Endometrial microvascular endothelial cells (primary cell): ENCODE measurements around the gene DNMT1. TPM values are rescaled to one million over a fixed set of nuclear protein-coding genes. Genes with fewer than 3 reads are reported as not detected.

ENCODE experiments used
- in situ Hi-C: cut with HindIII; loops from 2 replicates; pipeline ENCODE4 v1.10.0; 2017; ENCODE audit warnings: low sequenced_read_pairs, low pct_unique_long_range_greater_than_20kb; ENCODE audit errors: inconsistent ontology term
- total RNA-seq: library from RNA; depleted of rRNA; stranded (reverse); fragments of >200 nt; gene quantifications from one replicate; pipeline ENCODE4 v1.2.3, GENCODE V29; 2015; ENCODE audit errors: inconsistent ontology term

Gene DNMT1
- total RNA-seq, 1 donor from 2014 or later = 134 TPM

GRCh38 chr19:10087296-10088061 is 107.3 kb downstream of the DNMT1 start:
- in situ Hi-C loops = no loop called here

GRCh38 chr19:10086591-10087192 is 108.1 kb downstream of the DNMT1 start:
- in situ Hi-C loops = no loop called here

- in situ Hi-C loops = no loop called here
These were observed 108.8 kb downstream of the DNMT1 start, which contains the start of gene SHFL for GRCh38 chr19:10085641-10086590. Gene SHFL (plus strand): TSS chr19:10086317. CDS start chr19:10086428, 111 bp downstream.

GRCh38 chr19:10084803-10085202 is 110.0 kb downstream of the DNMT1 start:
- in situ Hi-C loops = no loop called here

GRCh38 chr19:10083911-10084310 is 110.8 kb downstream of the DNMT1 start:
- in situ Hi-C loops = no loop called here

Other genes starting within 250 kb of the DNMT1 start
- 0.28 TPM for gene COL5A3, start 184.4 kb downstream of the DNMT1 start, total RNA-seq
- gene RDH8, start 181.5 kb downstream of the DNMT1 start, total RNA-seq = not detected
- gene SHFL, start 108.6 kb downstream of the DNMT1 start, total RNA-seq = 22.1 TPM
- 0.09 TPM for gene ANGPTL6, start 92.3 kb downstream of the DNMT1 start, total RNA-seq
- 55.2 TPM for gene PPAN, start 88.6 kb downstream of the DNMT1 start, total RNA-seq
- gene P2RY11, start 83.3 kb downstream of the DNMT1 start, total RNA-seq = not detected
- gene EIF3G, start 75.1 kb downstream of the DNMT1 start, total RNA-seq = 277 TPM
- 1.7 TPM for gene S1PR2, start 36.4 kb upstream of the DNMT1 start, total RNA-seq
- gene MRPL4, start 57.3 kb upstream of the DNMT1 start, total RNA-seq = 117 TPM
- gene ICAM1, start 76.2 kb upstream of the DNMT1 start, total RNA-seq = 87.4 TPM
- 2.1 TPM for gene ICAM4, start 92.0 kb upstream of the DNMT1 start, total RNA-seq
- gene ICAM5, start 95.0 kb upstream of the DNMT1 start, total RNA-seq = not detected
- under 0.01 TPM for gene ZGLP1, start 114.9 kb upstream of the DNMT1 start, total RNA-seq
- 52.8 TPM for gene FDX2, start 121.1 kb upstream of the DNMT1 start, total RNA-seq
- gene RAVER1, start 138.6 kb upstream of the DNMT1 start, total RNA-seq = 28.1 TPM
- 11.8 TPM for gene ICAM3, start 144.7 kb upstream of the DNMT1 start, total RNA-seq
- 169 TPM for gene TYK2, start 185.6 kb upstream of the DNMT1 start, total RNA-seq
- 344 TPM for gene CDC37, start 208.6 kb upstream of the DNMT1 start, total RNA-seq
- 6.6 TPM for gene PDE4A, start 225.6 kb upstream of the DNMT1 start, total RNA-seq